ENCODE data around the gene DCLRE1B.

Gene DCLRE1B

DNA sequence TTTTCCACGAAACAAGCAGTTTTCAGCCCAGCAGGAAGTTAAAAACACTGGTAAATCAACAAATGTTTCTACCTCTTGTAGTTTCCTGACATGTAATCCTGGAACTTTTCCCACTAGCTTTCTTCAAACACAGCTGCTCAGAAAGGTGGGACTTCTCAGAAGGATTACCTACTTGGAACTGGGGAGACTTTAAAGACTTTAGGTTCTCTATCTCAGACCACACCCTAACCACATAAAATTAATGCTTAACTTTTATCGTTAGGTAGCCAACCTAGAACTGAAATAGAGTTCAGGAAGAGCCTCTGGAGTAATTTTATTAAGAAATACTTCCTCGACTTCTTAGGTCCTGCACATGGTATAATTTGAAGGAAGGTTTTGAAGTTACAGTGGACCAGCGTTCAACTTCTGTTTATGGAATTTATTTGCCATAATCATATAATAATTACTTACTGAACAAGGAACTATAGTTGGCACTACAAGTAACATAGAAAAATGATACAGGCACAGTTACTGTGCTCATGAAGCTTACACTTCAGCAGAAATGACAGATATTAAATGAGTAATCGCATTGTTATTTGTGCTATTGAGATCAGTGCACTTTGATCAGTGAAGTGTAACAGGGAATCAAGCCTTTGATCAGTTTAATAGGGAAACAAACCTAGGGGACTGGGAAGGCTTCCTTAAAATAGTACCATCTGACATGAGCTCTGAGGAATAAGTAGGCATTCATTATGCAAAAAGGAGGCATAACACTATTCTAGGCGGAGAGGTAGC lies 17.5 kb upstream of the DCLRE1B start, which contains the start of gene BCL2L15:
TSS of gene BCL2L15 (minus strand) at position 180 of the 774 bp plus-strand sequence. CDS start 206 bp downstream, outside the sequence.
- DNase-seq: no peak

DNA sequence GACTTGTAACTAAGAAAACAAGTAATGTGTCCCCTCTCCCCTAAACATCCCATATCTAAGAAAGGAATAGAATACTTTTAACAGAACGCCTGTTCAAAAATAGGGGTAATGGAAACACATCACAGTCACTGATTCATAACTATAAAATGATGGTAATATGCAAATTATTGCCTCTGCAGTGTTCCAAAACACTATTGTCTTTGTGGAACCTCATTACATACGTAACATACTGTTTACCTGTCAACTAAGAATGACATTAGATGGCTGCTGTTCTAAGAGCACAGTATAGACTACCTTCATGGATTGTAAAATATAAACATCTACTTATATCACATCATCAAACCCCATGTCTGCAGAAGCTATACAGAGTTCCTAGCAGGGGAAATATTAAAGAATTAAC lies 14.3 kb upstream of the DCLRE1B start:
- DNase-seq: no peak

DNA sequence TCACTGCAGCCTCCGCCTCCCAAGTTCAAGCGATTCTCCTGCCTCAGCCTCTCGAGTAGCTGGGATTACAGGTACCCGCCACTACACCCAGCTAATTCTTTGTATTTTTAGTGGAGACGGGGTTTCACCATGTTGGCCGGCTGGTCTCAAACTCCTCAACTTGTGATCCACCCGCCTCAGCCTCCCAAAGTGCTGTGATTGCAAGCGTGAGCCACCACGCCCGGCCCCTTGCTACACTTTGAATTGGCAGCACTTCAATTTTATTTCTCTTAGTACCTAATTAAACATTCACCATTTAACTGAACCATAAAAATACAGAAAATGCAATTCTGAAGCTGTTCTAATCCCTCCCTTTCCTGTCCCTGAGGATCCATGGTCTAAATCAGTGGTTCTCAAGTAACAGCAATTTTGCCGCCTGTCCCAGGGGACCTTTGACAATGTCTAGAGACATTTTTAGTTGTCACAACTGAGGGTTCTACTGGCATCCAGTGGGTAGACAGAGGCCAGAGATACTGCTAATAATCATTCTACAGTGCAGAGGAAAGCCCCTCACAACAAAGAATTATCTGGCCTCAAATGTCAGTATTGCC lies 13.4 kb upstream of the DCLRE1B start:
- DNase-seq: no peak

DNA sequence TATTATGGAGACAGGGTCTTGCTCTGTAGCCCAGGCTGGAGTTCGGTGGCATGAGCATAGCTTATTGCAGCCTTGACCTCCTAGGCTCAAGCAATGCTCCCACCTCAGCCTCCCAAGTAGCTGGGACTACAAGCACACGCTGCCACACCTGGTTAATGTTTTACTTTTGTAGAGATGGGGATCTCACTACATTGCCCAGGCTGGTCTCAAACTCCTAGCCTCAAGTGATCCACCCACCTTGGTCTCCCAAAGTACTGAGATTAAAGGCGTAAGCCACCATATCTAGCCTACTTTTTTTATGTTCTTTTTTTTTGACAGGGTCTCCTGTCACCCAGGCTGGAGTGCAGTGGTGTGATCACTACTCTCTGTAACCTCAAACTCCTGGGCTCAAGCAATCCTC lies 11.9 kb upstream of the DCLRE1B start:
- DNase-seq: no peak

DNA sequence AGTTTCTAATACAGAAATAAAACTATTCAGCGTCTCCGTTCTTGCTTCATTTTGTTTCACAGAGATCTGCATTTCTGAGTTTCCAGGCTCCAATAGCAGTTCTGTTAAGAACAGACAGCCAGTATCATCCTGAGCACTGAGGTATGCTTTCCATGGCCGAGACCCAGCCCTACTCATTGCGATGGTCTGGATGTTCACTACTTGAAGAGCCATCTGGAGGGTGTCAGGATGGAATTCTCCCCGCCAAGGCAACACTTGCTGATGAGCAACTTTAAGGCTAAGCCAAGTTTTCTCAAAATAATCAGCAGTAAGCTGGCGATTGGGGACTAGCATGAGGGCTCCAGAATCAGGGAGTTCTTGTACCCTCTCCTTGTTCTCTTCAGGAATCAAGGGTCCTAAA lies 10.0 kb upstream of the DCLRE1B start:
- DNase-seq: no peak

DNA sequence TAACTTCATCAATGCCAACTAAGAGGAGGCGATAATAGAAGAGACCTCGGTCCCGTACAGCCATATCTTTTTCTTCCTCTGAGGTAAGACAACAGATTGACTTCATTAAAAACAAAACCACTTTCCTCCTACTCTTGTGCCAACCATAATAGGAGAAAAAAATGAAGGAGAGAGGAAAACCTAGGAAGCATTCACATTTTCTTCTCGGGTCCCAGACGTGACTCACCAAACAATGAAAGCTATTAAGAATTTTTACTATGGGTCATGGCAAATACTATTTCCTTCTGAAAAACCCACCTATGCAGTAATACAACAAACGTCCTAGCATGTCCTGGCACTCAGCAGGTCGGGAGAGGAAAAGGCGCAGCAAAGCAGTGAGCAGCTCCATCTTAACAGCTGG lies 9.2 kb upstream of the DCLRE1B start:
- no peak for DNase-seq

DNA sequence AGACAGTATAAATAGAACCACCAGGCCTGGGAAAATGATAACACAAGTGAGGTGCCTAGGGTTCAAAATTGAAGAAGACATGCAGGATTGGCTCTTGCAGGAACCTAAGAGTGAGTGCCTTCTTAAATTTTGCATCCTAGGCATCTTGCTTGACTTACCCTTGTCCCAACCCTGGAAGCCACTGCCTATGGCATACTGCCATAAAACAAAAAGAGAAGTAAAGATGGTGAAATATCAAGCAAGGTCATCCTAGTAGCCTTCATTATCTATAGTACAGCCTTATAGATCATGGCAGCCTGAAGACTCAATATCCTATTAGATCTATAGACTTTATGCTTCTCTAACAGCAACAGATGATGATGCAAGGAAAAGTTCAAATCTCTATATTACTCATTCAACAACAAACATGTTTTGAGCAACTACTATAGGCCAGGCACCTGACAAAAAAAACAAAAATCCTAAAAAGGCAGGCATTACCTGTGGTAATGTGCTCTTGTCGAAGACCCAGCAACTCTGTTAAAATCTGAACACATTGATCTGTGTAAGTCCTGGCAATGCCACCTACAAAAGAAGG lies 6.8 kb upstream of the DCLRE1B start:
- peak; percentile 30 for DNase-seq

DNA sequence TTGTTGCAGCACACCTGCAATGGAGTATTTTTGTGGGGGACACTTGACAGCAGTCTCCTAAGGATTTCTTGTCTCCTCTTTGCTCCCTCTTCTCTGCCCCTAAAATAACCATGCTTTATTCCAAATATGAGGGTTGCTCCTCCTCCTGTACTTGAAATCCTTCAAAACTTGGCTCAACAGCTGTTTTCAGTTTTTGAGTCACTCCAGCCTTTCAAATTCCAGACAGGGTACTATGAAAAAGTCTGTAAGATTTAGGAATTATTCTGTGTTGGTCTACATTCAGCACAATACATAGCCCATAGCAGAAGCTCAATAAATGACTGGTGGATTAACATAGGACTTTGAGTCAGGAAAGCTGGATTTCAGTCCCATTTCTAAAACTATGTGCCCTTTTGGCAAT lies 6.0 kb upstream of the DCLRE1B start:
- no peak for DNase-seq

DNA sequence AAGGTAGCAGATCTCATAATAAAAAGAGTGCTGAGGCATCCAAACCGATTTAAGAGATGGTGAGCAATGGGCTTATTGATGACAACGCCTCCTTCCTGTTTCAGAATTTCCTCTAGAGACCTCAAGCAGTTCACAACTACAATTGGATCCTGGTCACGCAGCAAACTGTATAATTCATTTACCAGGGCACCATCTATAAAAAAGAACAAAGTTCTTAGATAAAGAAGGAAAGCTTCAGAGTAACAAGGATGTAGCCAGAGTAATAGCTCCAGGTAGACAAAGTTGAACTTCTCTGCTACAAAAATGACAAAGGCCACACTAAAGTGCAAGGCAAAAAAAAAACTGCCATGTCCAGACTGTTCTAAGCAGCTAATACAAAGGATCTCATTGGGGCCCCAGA lies 3.9 kb upstream of the DCLRE1B start:
- DNase-seq: peak; percentile 22

DNA sequence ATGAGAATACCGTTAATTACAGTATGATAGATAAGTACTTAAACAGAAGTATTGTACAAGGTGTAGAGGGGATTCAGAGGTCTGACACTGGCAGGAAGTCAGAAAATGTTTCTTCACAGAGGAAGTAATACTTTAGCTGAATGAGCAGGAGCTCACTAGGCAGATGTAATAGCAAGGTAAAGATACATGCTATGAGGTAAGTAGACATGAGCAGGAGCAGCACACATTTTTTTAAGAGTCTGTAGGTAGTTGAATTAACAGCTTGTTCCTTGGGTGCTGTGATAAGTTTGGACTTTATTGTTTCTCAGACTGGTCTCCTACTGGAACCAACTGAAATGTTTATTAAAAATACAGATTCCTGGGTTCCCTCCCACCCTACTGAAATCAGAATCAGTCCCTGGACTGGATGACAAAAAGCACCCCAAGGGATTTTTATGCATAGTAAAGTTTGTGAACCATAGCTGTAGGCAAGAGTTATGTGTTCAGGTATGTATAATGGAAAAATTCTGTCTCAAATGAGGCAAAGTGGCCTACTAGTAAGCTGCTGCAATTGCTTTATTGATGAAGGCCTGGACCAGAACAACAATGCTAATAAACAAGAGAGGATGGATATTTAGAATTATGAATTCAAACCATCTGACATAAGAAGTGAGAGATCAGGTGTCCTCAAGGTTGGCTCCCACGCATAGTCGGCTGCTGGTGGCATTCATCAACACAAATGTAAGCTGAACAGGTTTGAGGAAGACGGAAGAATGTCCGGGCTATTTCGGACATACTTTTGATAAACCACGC lies 1.4 kb upstream of the DCLRE1B start:
- DNase-seq: peak; percentile 14

DNA sequence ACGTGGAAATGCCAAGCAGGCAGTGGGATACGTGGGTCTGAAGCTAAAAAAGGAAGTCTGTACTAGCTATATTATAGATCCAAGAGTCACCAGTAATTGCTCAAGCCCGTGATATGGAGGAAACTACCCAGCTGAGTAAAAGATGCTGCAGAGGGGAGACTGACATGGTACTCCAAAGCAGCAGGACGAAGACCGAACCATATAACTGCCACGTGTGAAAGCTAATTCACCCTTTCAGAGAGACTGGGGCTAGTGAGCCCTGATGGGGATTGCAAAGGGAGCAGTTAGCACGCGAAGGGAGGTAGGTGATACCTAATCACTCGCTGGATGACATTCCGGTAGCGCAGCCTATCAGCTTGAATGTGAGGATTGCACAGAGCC lies 843 bp upstream of the DCLRE1B start:
- peak; percentile 62 for DNase-seq

DNA sequence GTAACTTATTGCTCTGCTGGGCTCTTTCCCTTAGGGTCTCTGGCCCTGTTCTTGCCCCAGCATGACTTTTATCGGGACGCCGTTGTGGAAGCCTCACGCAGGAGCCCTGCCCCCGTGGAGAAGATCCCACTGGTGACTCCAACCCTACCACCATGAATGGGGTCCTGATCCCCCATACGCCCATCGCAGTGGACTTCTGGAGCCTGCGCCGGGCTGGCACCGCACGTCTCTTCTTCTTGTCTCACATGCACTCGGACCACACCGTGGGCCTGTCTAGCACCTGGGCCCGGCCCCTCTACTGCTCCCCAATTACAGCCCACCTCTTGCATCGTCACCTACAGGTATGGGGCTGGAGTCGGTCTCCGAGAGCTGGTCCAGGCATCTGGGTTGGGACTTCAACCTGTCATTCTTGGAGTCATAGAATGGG lies 322 bp downstream of the DCLRE1B start:
- DNase-seq: no peak

DNA sequence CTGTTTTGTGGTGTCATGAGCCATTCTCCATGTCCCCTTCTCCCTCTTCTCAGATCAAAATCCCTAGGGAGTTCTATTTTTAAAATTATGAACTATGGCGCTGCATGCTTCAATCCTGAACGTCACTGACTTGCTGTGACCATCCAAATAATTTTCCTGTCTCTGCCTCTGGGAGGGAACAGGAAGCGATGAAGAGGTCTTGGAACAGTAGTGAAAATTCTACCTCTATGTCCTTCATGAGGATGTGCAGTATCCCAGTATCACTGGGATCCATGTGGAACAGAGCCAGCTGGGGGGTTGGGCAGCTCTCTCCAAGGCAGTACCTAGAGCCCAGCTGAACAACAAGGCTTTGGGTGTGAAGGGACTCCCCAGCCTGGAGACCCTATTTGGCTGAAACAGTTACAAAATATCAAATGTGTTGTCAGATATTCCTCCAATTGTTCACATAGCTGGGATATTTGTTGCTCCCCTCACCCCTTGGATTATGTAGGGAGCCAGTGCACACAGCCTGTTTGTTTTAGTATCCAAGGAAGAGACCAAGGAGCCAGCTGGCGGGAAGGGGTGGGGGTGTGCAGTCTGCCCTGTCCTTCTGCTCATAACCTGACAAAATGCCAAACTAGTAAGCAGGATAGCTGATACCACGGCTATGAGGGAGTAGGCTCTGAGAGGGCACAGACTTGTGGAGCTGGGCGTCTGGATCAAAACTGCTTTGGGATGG lies 7.6 kb downstream of the DCLRE1B start:
- DNase-seq: no peak

DNA sequence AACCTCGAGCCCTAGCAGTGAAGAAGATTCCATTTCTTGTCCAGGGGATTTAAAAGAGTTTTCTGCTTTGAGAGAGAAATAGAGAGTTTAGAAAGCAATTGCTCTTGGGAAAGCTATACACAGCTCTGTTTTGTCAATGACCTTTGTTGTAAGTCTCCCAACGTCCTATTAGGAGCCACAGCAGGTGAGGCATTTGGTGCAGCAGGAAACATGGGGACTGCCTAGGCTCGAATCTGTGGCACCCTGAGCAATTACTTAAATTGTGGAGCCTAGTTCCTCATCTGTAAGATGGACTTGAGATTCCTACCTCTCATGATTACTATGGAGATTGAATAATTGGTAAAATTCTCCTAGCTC lies 8.2 kb downstream of the DCLRE1B start:
- DNase-seq: no peak

DNA sequence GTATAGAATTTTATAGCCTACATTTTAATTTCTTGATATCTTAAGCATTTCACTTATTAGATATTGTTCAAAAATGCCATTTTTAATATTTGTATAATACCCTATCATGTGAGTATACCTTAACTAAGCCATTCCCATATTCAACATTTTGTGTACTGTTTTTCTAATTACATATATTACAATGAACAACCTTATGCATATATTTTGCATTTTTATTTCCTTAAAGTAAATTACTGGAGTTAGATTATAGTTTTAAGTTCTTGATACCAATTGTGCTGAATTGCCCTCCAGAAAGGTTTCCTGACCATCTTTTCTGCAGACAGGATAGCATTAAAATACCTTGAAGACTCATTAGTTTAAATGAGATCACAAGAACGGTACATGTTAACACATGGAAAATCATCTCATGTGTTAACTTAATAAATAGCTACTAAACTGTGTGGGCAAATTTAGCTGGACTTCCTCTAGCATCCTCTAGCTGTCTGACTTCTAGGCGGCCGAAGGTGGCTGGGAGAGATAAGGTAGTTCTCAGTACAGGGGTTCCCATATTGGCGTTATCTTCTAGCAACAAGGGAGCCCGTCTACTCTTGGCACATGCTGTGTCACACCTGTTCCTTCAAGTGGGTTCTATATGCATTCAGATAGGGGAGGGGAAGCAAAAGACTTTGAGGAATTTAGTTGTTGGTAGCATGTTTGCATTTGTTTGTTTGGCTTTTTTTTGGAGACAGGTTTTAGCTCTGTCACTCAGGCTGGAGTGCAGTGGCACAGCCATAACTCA lies 8.9 kb downstream of the DCLRE1B start:
- no peak for DNase-seq

DNA sequence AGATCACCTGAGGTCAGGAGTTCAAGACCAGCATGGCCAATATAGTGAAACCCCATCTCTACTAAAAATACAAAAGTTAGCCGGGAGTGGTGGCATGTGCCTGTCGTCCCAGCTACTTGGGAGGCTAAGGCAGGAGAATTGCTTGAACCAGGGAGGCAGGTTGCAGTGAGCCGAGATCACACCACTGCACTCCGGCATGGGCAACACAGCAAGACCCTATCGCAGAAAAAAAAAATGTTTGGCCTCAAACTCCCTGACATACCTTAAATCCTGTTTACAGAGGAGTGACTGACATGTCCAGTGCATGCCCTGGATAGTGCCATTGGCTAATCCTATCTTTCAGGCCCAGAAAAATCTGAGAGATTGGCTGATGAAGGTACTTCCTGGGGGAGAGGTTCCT lies 11.8 kb downstream of the DCLRE1B start:
- no peak for DNase-seq

DNA sequence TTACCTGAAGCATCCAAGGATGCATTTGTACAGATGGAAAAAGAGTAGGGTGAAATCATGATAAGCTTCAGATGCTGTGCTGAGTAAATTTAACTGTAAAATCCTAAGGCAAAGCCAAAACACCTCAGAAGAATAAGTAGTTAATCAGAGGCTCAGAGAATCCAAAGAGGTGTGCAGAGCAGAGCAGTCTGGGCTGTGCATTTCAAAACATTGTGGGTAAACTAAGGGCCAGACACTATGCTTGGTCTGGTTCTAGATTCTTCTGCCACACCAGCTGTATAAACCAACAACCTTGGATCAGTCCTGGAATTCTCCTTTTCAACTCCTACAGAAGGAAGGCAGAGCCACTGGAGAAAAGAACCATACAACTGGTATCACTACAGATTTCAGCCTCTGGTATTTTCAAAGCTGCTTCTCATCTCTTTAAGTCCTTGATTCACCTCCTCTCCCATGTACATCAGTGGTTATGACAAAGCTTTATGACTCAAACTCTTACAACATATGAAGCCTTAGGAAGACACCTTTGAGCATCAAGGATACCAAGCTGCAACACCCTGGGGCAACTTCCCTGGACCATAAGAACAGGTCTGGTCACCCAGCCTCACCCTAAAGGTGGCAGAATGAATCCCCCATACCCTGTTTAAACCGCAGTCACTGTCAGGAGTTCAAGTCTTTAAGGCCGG lies 12.4 kb downstream of the DCLRE1B start:
- peak; percentile 9 for DNase-seq

DNA sequence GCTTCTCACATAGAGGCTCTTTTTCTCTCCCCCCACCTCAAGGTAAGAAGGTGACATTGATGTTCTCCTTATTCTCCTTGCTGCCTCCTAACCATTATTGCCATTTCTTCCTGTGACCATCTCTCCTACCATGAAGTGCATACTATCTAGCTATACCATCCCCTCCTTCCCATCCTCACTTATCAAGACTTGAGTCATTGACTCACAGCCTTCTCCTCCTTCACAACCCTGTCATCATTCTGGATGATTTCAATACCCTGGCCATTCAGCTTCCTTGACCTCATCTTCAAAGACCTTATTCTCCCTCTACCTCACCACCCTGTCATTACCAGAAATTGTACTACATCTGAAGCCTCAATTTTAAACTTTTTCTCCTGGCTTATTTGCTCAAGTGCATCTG lies 13.1 kb downstream of the DCLRE1B start:
- no peak for DNase-seq

DNA sequence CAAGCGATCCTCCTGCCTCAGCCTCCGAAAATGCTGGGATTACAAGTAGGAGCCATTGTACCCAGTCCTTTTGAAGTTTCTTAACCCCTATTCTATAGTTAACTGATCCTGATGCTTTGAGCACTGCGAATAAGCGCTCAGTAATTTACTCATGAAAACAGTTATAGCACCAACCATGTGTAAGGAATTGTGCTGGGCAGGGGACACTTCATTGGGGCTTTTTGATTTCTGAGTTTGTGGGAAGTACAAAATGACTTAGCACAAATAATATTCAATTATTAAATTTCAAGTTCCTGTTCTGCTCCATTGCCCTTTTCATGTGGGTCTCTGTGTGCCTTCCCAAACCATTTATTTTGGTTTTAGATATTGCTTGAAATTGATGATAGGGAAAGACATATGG lies 17.8 kb downstream of the DCLRE1B start:
- DNase-seq: no peak

DNA sequence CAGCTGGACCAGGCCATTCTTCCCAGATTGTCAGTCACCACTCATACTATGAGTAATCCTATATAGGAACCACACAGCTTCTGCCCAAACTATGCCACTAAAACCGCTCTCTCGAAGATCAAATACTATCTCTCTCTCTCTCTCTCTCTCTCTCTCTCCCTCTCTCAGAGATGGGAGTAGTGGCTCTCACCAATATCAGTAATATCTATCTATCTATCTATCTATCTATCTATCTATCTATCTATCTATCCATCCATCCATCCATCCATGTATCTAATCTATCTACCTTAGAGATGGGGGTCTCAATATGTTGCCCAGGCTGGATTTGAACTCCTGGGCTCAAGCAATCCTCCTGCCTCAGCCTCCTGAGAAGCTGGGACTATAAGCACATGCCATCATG lies 19.3 kb downstream of the DCLRE1B start:
- no peak for DNase-seq

DNA sequence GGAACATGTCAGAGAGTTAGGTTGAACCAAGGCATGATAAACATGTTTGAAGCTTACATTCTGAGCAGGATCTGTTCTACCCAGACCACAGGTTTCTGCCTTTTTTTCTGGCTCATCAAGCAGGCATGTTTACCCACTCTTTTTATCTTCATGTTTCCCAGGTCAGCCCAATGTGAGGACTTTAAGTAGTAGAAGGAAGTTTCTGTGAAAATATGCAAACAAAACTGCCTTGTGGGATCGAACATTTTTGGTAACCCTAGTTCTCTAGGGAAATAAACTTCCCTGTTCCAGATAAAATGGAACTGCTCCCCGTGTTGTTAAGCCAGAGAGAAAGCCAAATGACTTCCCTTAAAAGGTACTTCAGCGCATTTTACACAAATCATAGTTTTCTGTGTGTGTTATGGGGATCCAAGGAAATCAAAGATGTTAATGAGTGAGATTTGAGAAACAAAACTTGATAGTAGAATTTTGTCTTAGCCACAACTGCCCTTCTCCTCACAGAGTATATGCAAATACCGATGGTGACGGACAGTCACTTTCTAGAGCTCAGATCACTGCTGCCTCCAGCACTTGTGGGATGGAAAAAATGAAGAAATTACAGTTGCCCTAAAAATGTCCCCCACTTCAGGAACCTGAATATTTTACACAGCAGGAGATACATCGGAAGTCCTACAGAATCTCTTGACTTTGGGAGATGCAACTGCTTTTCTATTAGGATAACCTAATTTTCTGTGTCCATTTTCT lies 23.2 kb downstream of the DCLRE1B start:
- DNase-seq: peak; percentile 49

All from MV-4-11 (cell line).